HCT116 (cell line): ENCODE data around the gene RPS6KA2. TPM values are rescaled to one million over a fixed set of nuclear protein-coding genes. Genes with fewer than 3 reads are reported as not detected.

Experiments
- ATAC-seq: fragments of 200-7000 bp; cut with Tn5 transposase; 2 replicates; pipeline ENCODE4 v1.9.1; 2020; ENCODE audit warnings: mild to moderate bottlenecking, moderate library complexity
- BruUV-seq: library from RNA; stranded (reverse); fragments of 400-500 nt; replicated peaks from 2 replicates; lab custom pipeline; 2021; lab: Mats Ljungman, UMichigan
- CTCF ChIA-PET: fragments of 300-600 bp; sonication (Branson Sonifier 250); formaldehyde crosslinking; loops from one replicate; lab custom pipeline; 2021; ENCODE audit warnings: antibody characterized with exemption; lab: Charles Lee
- POLR2A ChIA-PET: fragments of 300-600, 350-600 bp; sonication (Branson Sonifier 250); formaldehyde crosslinking; loops from one replicate; lab custom pipeline; 2021; ENCODE audit warnings: antibody characterized with exemption; lab: Charles Lee
- RAD21 ChIA-PET, 2 experiments: fragments of 300-600 bp; sonication (Branson Sonifier 250); formaldehyde crosslinking; loops; one replicate each; lab custom pipeline; 2023; ENCODE audit warnings: low total read pairs in 2 of 2; ENCODE audit not compliant: uncharacterized antibody in 2 of 2, unreplicated experiment in 2 of 2, low non-redundant PET in 1 of 2; lab: Charles Lee
- DNase-seq: peaks from one replicate; pipeline ENCODE4 v3.0.0-alpha.2; 2010; ENCODE audit warnings: low read depth, low spot score
- H2AFZ ChIP-seq: fragments of 200-600 bp; shearing (Covaris generic), sonication (generic); 2 replicates; pipeline ENCODE4 v1.6.1; 2017; ENCODE audit warnings: low read depth, mixed run types, mixed read lengths, antibody characterized with exemption, low read length; ENCODE audit not compliant: poor library complexity, severe bottlenecking
- H3K27ac ChIP-seq: 2 replicates; pipeline ENCODE4 v1.5.1; 2012; ENCODE audit warnings: low read depth, low read length
- H3K27me3 ChIP-seq: fragments of 200-600 bp; sonication (generic); 2 replicates; pipeline ENCODE4 v1.6.1; 2016; ENCODE audit warnings: mixed run types, low read length, mixed read lengths; ENCODE audit not compliant: insufficient read depth
- H3K36me3 ChIP-seq, 2 experiments: fragments of 200-500 bp in 1 of 2; fragments of 200-600 bp in 1 of 2; sonication (Bioruptor generic) in 1 of 2; sonication (generic) in 1 of 2; 2 replicates each; pipeline versions ENCODE4 v1.5.1 to v1.6.1; 2014 to 2016; ENCODE audit warnings: low read length in 2 of 2, inconsistent platforms in 1 of 2, mixed read lengths in 1 of 2, mixed run types in 1 of 2; ENCODE audit not compliant: insufficient read depth in 2 of 2, control insufficient read depth in 1 of 2
- H3K4me1 ChIP-seq, 2 experiments: fragments of 200-600 bp in 1 of 2; sonication (generic) in 1 of 2; 2 replicates each; pipeline versions ENCODE4 v1.5.1 to v1.6.1; 2012 to 2017; ENCODE audit warnings: low read length in 2 of 2, inconsistent platforms in 1 of 2, mild to moderate bottlenecking in 1 of 2, mixed read lengths in 1 of 2, mixed run types in 1 of 2, moderate library complexity in 1 of 2; ENCODE audit not compliant: insufficient read depth in 2 of 2, control insufficient read depth in 1 of 2
- H3K4me2 ChIP-seq: fragments of 200-600 bp; sonication (generic); 2 replicates; pipeline ENCODE4 v1.6.1; 2017; ENCODE audit warnings: mixed run types, low read length, mixed read lengths
- H3K4me3 ChIP-seq, 2 experiments: fragments of 200-600 bp in 1 of 2; sonication (generic) in 1 of 2; replicated peaks in 1 of 2; 2 replicates each; pipeline ENCODE4 v1.5.1; 2011 to 2016; ENCODE audit warnings: low read length in 2 of 2, control low read depth in 1 of 2, low read depth in 1 of 2, mild to moderate bottlenecking in 1 of 2, mixed read lengths in 1 of 2, mixed run types in 1 of 2
- H3K79me2 ChIP-seq: fragments of 200-600 bp; sonication (generic); 2 replicates; pipeline ENCODE4 v1.6.1; 2017; ENCODE audit warnings: mild to moderate bottlenecking, mixed run types, low read length, moderate library complexity, mixed read lengths; ENCODE audit not compliant: insufficient read depth
- H3K9ac ChIP-seq: fragments of 200-600 bp; sonication (generic); 2 replicates; pipeline ENCODE4 v1.6.1; 2016; ENCODE audit warnings: low read length, mixed read lengths
- H3K9me2 ChIP-seq: fragments of 200-600 bp; sonication (generic), shearing (Covaris generic); 2 replicates; pipeline ENCODE4 v1.6.1; 2017; ENCODE audit warnings: mixed run types, mild to moderate bottlenecking, moderate library complexity; ENCODE audit not compliant: insufficient read depth
- H3K9me3 ChIP-seq, 2 experiments: fragments of 200-500 bp in 1 of 2; fragments of 200-600 bp in 1 of 2; sonication (Bioruptor generic) in 1 of 2; sonication (generic) in 1 of 2; 2 replicates each; pipeline ENCODE4 v1.6.1; 2014 to 2017; ENCODE audit warnings: low read length in 2 of 2, mixed read lengths in 2 of 2, inconsistent platforms in 1 of 2, low read depth in 1 of 2, mild to moderate bottlenecking in 1 of 2, mixed run types in 1 of 2, moderate library complexity in 1 of 2; ENCODE audit not compliant: control insufficient read depth in 1 of 2, insufficient read depth in 1 of 2
- H4K20me1 ChIP-seq: fragments of 200-600 bp; sonication (generic), shearing (Covaris generic); 2 replicates; pipeline ENCODE4 v1.6.1; 2017; ENCODE audit warnings: mixed run types, mild to moderate bottlenecking, moderate library complexity; ENCODE audit not compliant: insufficient read depth
- ATF3 ChIP-seq: IDR thresholded peaks from 2 replicates; pipeline ENCODE4 v1.6.1; 2012
- EGR1 ChIP-seq: IDR thresholded peaks from 2 replicates; pipeline ENCODE4 v1.6.1; 2012; ENCODE audit warnings: low read depth
- EZH2 ChIP-seq: fragments of 200-600 bp; sonication (generic); IDR thresholded peaks from 2 replicates; pipeline ENCODE4 v1.6.1; 2017; ENCODE audit warnings: antibody characterized with exemption, mixed run types
- EZH2phosphoT487 ChIP-seq: fragments of 200-600 bp; IDR thresholded peaks from 2 replicates; pipeline ENCODE4 v1.6.1; 2018; ENCODE audit warnings: antibody characterized with exemption, borderline replicate concordance
- FOSL1 ChIP-seq: IDR thresholded peaks from 2 replicates; pipeline ENCODE4 v1.6.1; 2012; ENCODE audit warnings: low read depth
- JUND ChIP-seq: IDR thresholded peaks from 2 replicates; pipeline ENCODE4 v1.6.1; 2012
- POLR2A ChIP-seq: IDR thresholded peaks from 2 replicates; pipeline ENCODE4 v1.7.0; 2011; ENCODE audit warnings: borderline replicate concordance; ENCODE audit not compliant: insufficient read depth, insufficient read length; ENCODE audit errors: extremely low read depth
- RAD21 ChIP-seq: IDR thresholded peaks from 2 replicates; pipeline ENCODE4 v1.6.1; 2012; ENCODE audit warnings: low read depth, mild to moderate bottlenecking
- REST ChIP-seq: IDR thresholded peaks from 2 replicates; pipeline ENCODE4 v1.6.1; 2012; ENCODE audit warnings: low read depth
- SIN3A ChIP-seq: IDR thresholded peaks from 2 replicates; pipeline ENCODE4 v1.6.1; 2012; ENCODE audit warnings: low read depth
- SP1 ChIP-seq: IDR thresholded peaks from 2 replicates; pipeline ENCODE4 v1.6.1; 2012; ENCODE audit warnings: low read depth
- SRF ChIP-seq: IDR thresholded peaks from 2 replicates; pipeline ENCODE4 v1.6.1; 2012; ENCODE audit warnings: low read depth
- TCF7L2 ChIP-seq: IDR thresholded peaks from 2 replicates; pipeline ENCODE4 v1.7.0; 2011; ENCODE audit warnings: borderline replicate concordance, inconsistent platforms; ENCODE audit not compliant: insufficient read depth, insufficient read length; ENCODE audit errors: extremely low read depth
- ZFX ChIP-seq: fragments of 450-650 bp; IDR thresholded peaks from 2 replicates; pipeline ENCODE4 v1.6.1; 2017
- ZNF274 ChIP-seq: fragments of 200-500 bp; sonication (Bioruptor generic); IDR thresholded peaks from 2 replicates; pipeline ENCODE4 v1.6.1; 2014; ENCODE audit warnings: mild to moderate bottlenecking, low read depth, low read length, inconsistent platforms
- intact Hi-C: fragments of 100-400 bp; cut with micrococcal nuclease; formaldehyde crosslinking; loops from 2 replicates; pipeline ENCODE4 v1.10.0; 2022
- total RNA-seq: library from RNA; stranded (reverse); gene quantifications from one replicate; pipeline ENCODE4 v1.2.1, GENCODE V29; 2021; ENCODE audit not compliant: unreplicated experiment

The RPS6KA2 gene
- total RNA-seq, 1 experiment from 2014 or later, result 8.5 TPM

DNA sequence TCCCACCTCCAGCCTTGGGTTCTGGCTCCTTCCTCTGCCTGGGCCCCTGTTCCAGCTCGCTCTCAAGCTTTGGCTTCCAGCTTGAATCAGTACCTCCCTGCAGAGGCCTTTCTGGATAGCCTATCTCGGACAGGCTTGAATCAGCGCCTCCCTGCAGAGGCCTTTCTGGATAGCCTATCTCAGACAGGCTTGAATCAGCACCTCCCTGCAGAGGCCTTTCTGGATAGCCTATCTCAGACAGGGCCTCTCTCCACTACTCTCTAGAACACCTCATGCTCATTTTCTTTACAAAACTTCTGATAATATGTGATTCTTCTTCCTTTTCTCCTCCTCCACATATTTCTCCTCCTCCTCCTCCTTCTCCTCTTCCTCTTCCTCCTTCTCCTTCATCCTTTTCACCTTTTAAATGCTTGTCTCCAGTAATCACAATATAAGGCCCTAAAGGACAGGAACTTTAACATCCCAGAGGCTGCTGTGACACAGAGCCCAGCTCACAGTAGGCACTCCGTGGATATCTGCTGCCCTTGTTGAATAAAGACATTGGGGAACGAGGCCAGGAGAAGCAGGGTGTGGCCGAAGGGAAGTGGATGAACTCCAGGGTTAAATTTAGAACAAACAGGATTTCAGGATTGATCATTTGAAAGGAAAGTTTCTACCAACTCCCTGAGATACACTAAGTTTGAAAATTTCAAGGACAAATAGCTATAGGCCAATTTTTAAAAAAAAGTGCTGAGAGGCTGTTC is 9.3 kb upstream of the RPS6KA2 start:
- intact Hi-C loops, result no loop called here
- DNase-seq (no peak), ATAC-seq (no peak)
- no peaks in the 10 kb centered on the region for H3K27me3 ChIP-seq
- no peaks in the 10 kb centered on the region for H3K9me2 ChIP-seq
- ChIA-PET RAD21 (no interaction called here), POLR2A (no interaction called here), CTCF (no interaction called here)
- H3K27ac ChIP-seq, result no peak overlapping the region
- H2AFZ ChIP-seq, result no peak overlapping the region
- H3K4me1 ChIP-seq, result peaks cover 5 to 45% of the 10 kb centered on the region in 2 experiments; a peak in 3 of 4 replicates
- no TSS peak for BruUV-seq
- no peaks in the 10 kb centered on the region for H3K9me3 ChIP-seq
- no peaks in the 10 kb centered on the region for H3K36me3 ChIP-seq
- no peak overlapping the region for H3K9ac ChIP-seq
- H4K20me1 ChIP-seq, result no peaks in the 10 kb centered on the region
- peak overlapping the region; percentile 32; the same call in 1 of the 2 replicates for H3K4me2 ChIP-seq
- H3K4me3 ChIP-seq, result no peak overlapping the region
- TF ChIP-seq SRF, result no peak
- no peak for TF ChIP-seq FOSL1
- no peak for TF ChIP-seq ATF3
- no peaks in the 10 kb centered on the region for H3K79me2 ChIP-seq

DNA sequence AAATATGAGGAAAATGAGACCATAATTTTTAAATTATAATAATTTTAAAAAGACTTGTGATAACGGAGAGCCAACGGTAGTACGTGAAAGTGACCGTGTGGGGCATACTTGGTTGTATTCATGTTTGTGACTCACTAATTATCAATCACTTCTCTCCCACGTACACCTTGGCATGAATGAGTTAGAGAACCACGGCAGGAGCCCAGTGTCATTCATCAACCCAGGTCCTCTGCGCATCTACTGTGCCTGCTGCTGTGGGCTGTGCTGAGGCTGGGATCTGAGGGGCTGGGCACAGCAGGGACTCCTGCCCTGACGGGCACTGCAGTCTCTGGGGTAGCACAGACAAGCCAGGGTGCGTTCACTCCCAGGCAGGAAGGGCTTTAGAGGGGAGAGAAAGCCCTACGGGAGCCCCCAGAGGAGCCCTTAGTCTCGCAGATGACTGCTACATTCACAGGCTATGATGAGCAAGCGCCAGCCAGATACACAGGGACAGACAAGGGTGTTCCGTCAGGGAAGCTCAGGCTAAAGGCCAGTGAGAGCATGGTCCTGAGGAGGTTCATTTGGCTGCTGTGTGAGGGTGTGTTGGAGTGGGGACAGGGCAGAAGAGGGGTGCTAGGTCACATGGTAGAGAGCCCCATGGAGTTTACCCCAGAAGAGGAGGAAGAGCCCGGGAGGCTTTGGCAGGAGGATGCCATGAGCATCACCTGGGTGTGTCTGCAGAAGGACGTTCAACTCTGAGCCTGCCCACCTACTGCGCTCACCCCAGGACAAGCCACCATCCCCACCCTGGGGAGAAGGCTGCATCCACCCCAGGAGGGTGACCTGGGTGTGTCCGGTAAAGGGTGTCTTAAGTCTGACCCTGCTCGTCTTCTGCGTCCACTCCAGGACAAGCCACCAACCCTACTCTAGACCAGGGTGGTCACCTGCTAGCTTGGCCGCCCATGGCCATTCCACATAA is 8.2 kb upstream of the RPS6KA2 start:
- CTCF ChIA-PET, result no interaction called here
- Histone ChIP-seq H3K27me3 (no peaks in the 10 kb centered on the region), H4K20me1 (no peaks in the 10 kb centered on the region), H3K9ac (no peak overlapping the region), H3K4me3 (no peak overlapping the region), H3K4me2 (no peak overlapping the region), H3K27ac (no peak overlapping the region), H3K36me3 (no peaks in the 10 kb centered on the region), H2AFZ (no peak overlapping the region), H3K79me2 (no peaks in the 10 kb centered on the region), H3K4me1 (peaks cover 5 to 36% of the 10 kb centered on the region in 2 experiments; a peak in 3 of 4 replicates), H3K9me3 (no peaks in the 10 kb centered on the region), H3K9me2 (no peaks in the 10 kb centered on the region)
- ATAC-seq (no peak), DNase-seq (no peak)
- intact Hi-C loops, result no loop called here
- POLR2A ChIA-PET, result no interaction called here
- no TSS peak for BruUV-seq
- RAD21 ChIA-PET, result no interaction called here
- TF ChIP-seq EZH2phosphoT487 (no peak), SRF (no peak), POLR2A (no peak), REST (no peak), ZFX (no peak), ZNF274 (no peak), SP1 (no peak), FOSL1 (no peak), JUND (no peak), EGR1 (no peak), SIN3A (no peak), RAD21 (no peak), EZH2 (no peak), TCF7L2 (no peak)
